CD14-positive monocyte (primary cell): Measurements from ENCODE around the gene BCAS1. TPM values are rescaled to one million over a fixed set of nuclear protein-coding genes. Genes with fewer than 3 reads are reported as not detected.
A peak's percentile ranks its signal among the peaks of the same experiment; 100 is the strongest.

Experiments
- DNase-seq, 3 donors: peaks; one replicate each; pipeline ENCODE4 v3.0.0-alpha.2; 2011 to 2022
- H2AFZ ChIP-seq: 2 replicates; pipeline ENCODE4 v1.6.0; 2012; ENCODE audit warnings: mild to moderate bottlenecking, low read depth, low read length, inconsistent platforms; ENCODE audit not compliant: insufficient read depth, poor library complexity, severe bottlenecking
- H3K27ac ChIP-seq, 2 donors: 1 replicate in 1 of 2; 2 replicates in 1 of 2; pipeline ENCODE4 v1.5.1; 2012 to 2013; ENCODE audit warnings: low read length in 2 of 2, control low read depth in 1 of 2, inconsistent platforms in 1 of 2, low read depth in 1 of 2, mild to moderate bottlenecking in 1 of 2
- H3K27me3 ChIP-seq, 2 donors: one replicate each; pipeline versions ENCODE4 v1.6.0 to v1.6.1; 2011 to 2013; ENCODE audit warnings: low read length in 2 of 2; ENCODE audit not compliant: control insufficient read depth in 2 of 2, insufficient read depth in 2 of 2
- H3K36me3 ChIP-seq, 2 donors: replicated peaks in 1 of 2; 1 replicate in 1 of 2; 2 replicates in 1 of 2; pipeline versions ENCODE4 v1.5.1 to v1.6.1; 2012 to 2013; ENCODE audit warnings: low read length in 2 of 2, control low read depth in 1 of 2, inconsistent platforms in 1 of 2, mild to moderate bottlenecking in 1 of 2; ENCODE audit not compliant: insufficient read depth in 2 of 2, control insufficient read depth in 1 of 2
- H3K4me1 ChIP-seq, 2 donors: 1 replicate in 1 of 2; 2 replicates in 1 of 2; pipeline versions ENCODE4 v1.5.1 to v1.6.1; 2012 to 2013; ENCODE audit warnings: low read length in 2 of 2, control low read depth in 1 of 2, inconsistent platforms in 1 of 2, mild to moderate bottlenecking in 1 of 2, moderate library complexity in 1 of 2; ENCODE audit not compliant: insufficient read depth in 2 of 2, control insufficient read depth in 1 of 2
- H3K4me2 ChIP-seq: replicated peaks from 2 replicates; pipeline ENCODE3; 2012; ENCODE audit warnings: low read length, moderate library complexity, mild to moderate bottlenecking; ENCODE audit not compliant: poor library complexity, severe bottlenecking; ENCODE audit errors: extremely low read depth
- H3K4me3 ChIP-seq, 3 experiments: fragments of 200-600 bp in 1 of 3; sonication (generic) in 1 of 3; replicated peaks in 1 of 3; 1 replicate in 2 of 3; 2 replicates in 1 of 3; pipeline ENCODE4 v1.5.1; 2011 to 2013; ENCODE audit warnings: low read length in 3 of 3, mild to moderate bottlenecking in 3 of 3, control low read depth in 2 of 3, low read depth in 2 of 3, inconsistent platforms in 1 of 3, moderate library complexity in 1 of 3
- H3K79me2 ChIP-seq: 2 replicates; pipeline ENCODE4 v1.6.0; 2012; ENCODE audit warnings: mild to moderate bottlenecking, control low read depth, inconsistent platforms, low read length, moderate library complexity; ENCODE audit not compliant: insufficient read depth
- H3K9ac ChIP-seq: 2 replicates; pipeline ENCODE4 v1.6.0; 2017; ENCODE audit warnings: low read length, mild to moderate bottlenecking; ENCODE audit not compliant: insufficient read depth, poor library complexity, severe bottlenecking
- H3K9me3 ChIP-seq, 2 donors: replicated peaks in 1 of 2; 1 replicate in 1 of 2; 2 replicates in 1 of 2; pipeline versions ENCODE4 v1.5.1 to v1.6.1; 2012 to 2013; ENCODE audit warnings: low read length in 2 of 2, control low read depth in 1 of 2; ENCODE audit not compliant: control insufficient read depth in 1 of 2, insufficient read depth in 1 of 2
- H4K20me1 ChIP-seq: 2 replicates; pipeline ENCODE4 v1.6.0; 2012; ENCODE audit warnings: mild to moderate bottlenecking, low read length, control low read depth, moderate library complexity; ENCODE audit not compliant: insufficient read depth
- H3K27ac Mint-ChIP-seq, 7 donors: one replicate each; pipeline ENCODE4 v1.8.0; 2020; ENCODE audit warnings: mild to moderate bottlenecking in 7 of 7, mixed read lengths in 7 of 7, moderate library complexity in 6 of 7, inconsistent platforms in 2 of 7
- H3K27me3 Mint-ChIP-seq, 3 donors: one replicate each; pipeline ENCODE4 v1.8.0; 2021 to 2022; ENCODE audit warnings: low read depth in 3 of 3, mild to moderate bottlenecking in 3 of 3, mixed read lengths in 3 of 3, moderate library complexity in 3 of 3, inconsistent platforms in 1 of 3
- H3K36me3 Mint-ChIP-seq, 2 donors: one replicate each; pipeline ENCODE4 v1.8.0; 2020; ENCODE audit warnings: mixed read lengths in 2 of 2, inconsistent platforms in 1 of 2, mild to moderate bottlenecking in 1 of 2
- H3K4me1 Mint-ChIP-seq: one replicate; pipeline ENCODE4 v1.8.0; 2020; ENCODE audit warnings: mild to moderate bottlenecking, mixed read lengths
- H3K4me3 Mint-ChIP-seq, 2 donors: one replicate each; pipeline ENCODE4 v1.8.0; 2020; ENCODE audit warnings: mild to moderate bottlenecking in 2 of 2, mixed read lengths in 2 of 2, moderate library complexity in 1 of 2
- H3K9me3 Mint-ChIP-seq, 7 donors: one replicate each; pipeline ENCODE4 v1.8.0; 2020 to 2022; ENCODE audit warnings: mixed read lengths in 7 of 7, mild to moderate bottlenecking in 6 of 7, moderate library complexity in 6 of 7, inconsistent platforms in 2 of 7
- WGBS: methylation state at CpG from one replicate; pipeline ENCODE4 v1.1.5; 2013; ENCODE audit warnings: missing lambda C conversion rate; ENCODE audit not compliant: insufficient coverage; 5-methylcytosine and 5-hydroxymethylcytosine counted together
- intact Hi-C, 2 donors: fragments of 100-400 bp; cut with micrococcal nuclease; formaldehyde crosslinking; loops; one replicate each; pipeline versions ENCODE4 v1.15.0 to v1.15.1; 2023
- polyA plus RNA-seq, 3 donors: library from polyadenylated mRNA; depleted of rRNA in 1 of 3; unstranded in 2 of 3; stranded (reverse) in 1 of 3; fragments of 300-500 nt in 2 of 3; fragments of >200 nt in 1 of 3; fragmentation: Illumina TruSeq in 2 of 3; gene quantifications; 1 replicate in 2 of 3; 2 replicates in 1 of 3; pipeline ENCODE4 v1.2.3, GENCODE V29; 2012 to 2021
- TF ChIP-seq, protein P1 (sequence below): fragments of 200-600 bp; IDR thresholded peaks from one replicate; pipeline ENCODE4 v1.8.0; 2022; ENCODE audit warnings: antibody characterized with exemption, mild to moderate bottlenecking

The BCAS1 gene
- polyA plus RNA-seq, 3 donors = 0.01 to 0.02 TPM; not detected in 1

DNA sequence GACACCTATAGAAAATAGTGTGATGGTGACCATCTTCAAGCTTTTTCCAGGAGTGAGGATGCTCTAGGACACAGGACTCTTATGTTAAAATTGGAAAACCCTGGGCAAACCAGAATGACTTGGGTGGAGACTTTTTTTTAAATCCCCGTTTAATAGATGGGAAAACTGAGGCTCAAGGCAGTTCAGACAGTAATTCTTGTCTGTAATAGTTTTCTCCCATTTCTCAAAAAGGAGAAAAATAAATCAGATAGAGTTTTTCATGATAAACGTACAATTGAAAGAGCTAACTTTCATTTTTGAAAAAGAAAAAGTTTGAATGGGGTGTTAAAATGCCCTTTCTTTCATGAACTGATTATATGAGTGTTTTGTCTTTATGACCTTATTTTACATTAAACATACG lies 6.8 kb downstream of the BCAS1 start:
- no peaks in the 10 kb centered on the region for H3K27me3 ChIP-seq
- no peaks in the 10 kb centered on the region for H3K36me3 Mint-ChIP-seq
- H3K9me3 Mint-ChIP-seq = no peaks in the 10 kb centered on the region
- H3K79me2 ChIP-seq = no peaks in the 10 kb centered on the region
- TF ChIP-seq, protein P1, sequence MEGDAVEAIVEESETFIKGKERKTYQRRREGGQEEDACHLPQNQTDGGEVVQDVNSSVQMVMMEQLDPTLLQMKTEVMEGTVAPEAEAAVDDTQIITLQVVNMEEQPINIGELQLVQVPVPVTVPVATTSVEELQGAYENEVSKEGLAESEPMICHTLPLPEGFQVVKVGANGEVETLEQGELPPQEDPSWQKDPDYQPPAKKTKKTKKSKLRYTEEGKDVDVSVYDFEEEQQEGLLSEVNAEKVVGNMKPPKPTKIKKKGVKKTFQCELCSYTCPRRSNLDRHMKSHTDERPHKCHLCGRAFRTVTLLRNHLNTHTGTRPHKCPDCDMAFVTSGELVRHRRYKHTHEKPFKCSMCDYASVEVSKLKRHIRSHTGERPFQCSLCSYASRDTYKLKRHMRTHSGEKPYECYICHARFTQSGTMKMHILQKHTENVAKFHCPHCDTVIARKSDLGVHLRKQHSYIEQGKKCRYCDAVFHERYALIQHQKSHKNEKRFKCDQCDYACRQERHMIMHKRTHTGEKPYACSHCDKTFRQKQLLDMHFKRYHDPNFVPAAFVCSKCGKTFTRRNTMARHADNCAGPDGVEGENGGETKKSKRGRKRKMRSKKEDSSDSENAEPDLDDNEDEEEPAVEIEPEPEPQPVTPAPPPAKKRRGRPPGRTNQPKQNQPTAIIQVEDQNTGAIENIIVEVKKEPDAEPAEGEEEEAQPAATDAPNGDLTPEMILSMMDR = no peak
- H4K20me1 ChIP-seq = no peaks in the 10 kb centered on the region
- intact Hi-C loops = loop anchor here (10.0 kb wide), 2 partner anchors 489 to 499 kb away; no protein-coding TSS in a partner anchor
- peaks cover 4% of the 10 kb centered on the region for H3K4me1 Mint-ChIP-seq
- no peak overlapping the region for H3K4me3 Mint-ChIP-seq
- no peaks in the 10 kb centered on the region for H3K36me3 ChIP-seq
- no peaks in the 10 kb centered on the region for H3K4me1 ChIP-seq
- no peak overlapping the region for H3K4me2 ChIP-seq
- no peak overlapping the region for H3K27ac ChIP-seq
- H3K9ac ChIP-seq = no peak overlapping the region
- DNase-seq = no peak
- H3K4me3 ChIP-seq = no peak overlapping the region
- peaks cover 0 to 2% (median 1%) of the 10 kb centered on the region in 3 donors for H3K27me3 Mint-ChIP-seq
- no peaks in the 10 kb centered on the region for H3K9me3 ChIP-seq
- no CpG with 5 or more reads among the region's 3 CpGs for WGBS
- H2AFZ ChIP-seq = no peak overlapping the region
- no peak overlapping the region for H3K27ac Mint-ChIP-seq

DNA sequence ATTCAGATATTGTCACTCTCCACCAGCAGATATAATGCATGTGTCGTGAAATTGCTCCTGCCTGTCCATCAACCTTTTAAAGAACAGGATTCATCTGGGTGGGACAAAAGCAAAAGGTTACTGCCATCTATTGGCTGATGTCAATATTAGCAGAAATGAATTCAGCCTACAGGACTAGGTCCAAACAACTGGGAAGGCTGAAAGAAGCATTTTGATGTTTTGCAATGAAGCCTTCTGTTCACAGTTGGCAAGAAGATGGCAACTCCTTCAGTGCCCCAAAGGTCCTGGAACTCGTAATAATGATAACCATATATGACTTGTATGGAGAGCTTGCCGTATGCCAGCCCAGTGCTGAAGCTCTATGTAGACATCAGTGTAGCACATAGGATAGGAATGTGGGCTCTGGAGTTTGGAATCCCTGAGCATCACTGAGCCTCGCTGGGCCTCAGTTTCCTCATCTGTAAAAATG lies 7.5 kb downstream of the BCAS1 start:
- Mint-ChIP-seq H3K36me3 (no peaks in the 10 kb centered on the region), H3K27ac (no peak overlapping the region), H3K9me3 (peaks cover 0 to 1% (median 0%) of the 10 kb centered on the region in 7 donors), H3K4me3 (no peak overlapping the region), H3K27me3 (peaks cover 0 to 2% (median 1%) of the 10 kb centered on the region in 3 donors), H3K4me1 (peaks cover 4% of the 10 kb centered on the region)
- no peak overlapping the region for H3K9ac ChIP-seq
- intact Hi-C loops = loop anchor here (10.0 kb wide), 2 partner anchors 488 to 498 kb away; no protein-coding TSS in a partner anchor
- no peak overlapping the region for H3K4me2 ChIP-seq
- H4K20me1 ChIP-seq = no peaks in the 10 kb centered on the region
- DNase-seq = peak; percentile 5 to 46 (median 31)
- H3K36me3 ChIP-seq = no peaks in the 10 kb centered on the region
- no peak overlapping the region for H2AFZ ChIP-seq
- 67% methylated on average over 3 of the region's 4 CpGs for WGBS
- no peaks in the 10 kb centered on the region for H3K79me2 ChIP-seq
- H3K27ac ChIP-seq = no peak overlapping the region
- no peaks in the 10 kb centered on the region for H3K27me3 ChIP-seq
- H3K9me3 ChIP-seq = no peaks in the 10 kb centered on the region
- no peak overlapping the region for H3K4me3 ChIP-seq
- no peaks in the 10 kb centered on the region for H3K4me1 ChIP-seq
- TF ChIP-seq, protein P1 = peak; percentile 73
